HG03025 (cell line): ENCODE results near the gene RIBC1.
A peak's percentile ranks its signal among the peaks of the same experiment; 100 is the strongest.
"Not testable (repeated sequence)": the region's sequence is repeated elsewhere in the genome, so short reads cannot be mapped to it uniquely, and the experiment has no call there.

ENCODE experiments used
- ATAC-seq: cut with Tn5 transposase; IDR thresholded peaks from one replicate; pipeline ENCODE4 v1.9.1; 2021; ENCODE audit warnings: mild to moderate bottlenecking, moderate library complexity; ENCODE audit not compliant: unreplicated experiment, low FRiP score

Gene RIBC1

GRCh38 chrX:53433651-53434639 is 11.3 kb downstream of the RIBC1 start, which contains the start of gene HSD17B10:
HSD17B10 (minus strand) TSS chrX:53434370; CDS start chrX:53434345, 25 bp downstream.
- ATAC-seq = peak; percentile 79

- ATAC-seq = peak; percentile 70
These were observed 13.3 kb downstream of the RIBC1 start for GRCh38 chrX:53435997-53436396.

- no peak for ATAC-seq
These were observed 14.5 kb downstream of the RIBC1 start for GRCh38 chrX:53437206-53437605.

- ATAC-seq = no peak
These were observed 15.6 kb downstream of the RIBC1 start for GRCh38 chrX:53438174-53438831.

GRCh38 chrX:53438832-53439230 is 16.2 kb downstream of the RIBC1 start:
- no peak for ATAC-seq

- ATAC-seq = no peak
These were observed 17.4 kb downstream of the RIBC1 start for GRCh38 chrX:53440101-53440500.

- ATAC-seq = no peak
These were observed 18.2 kb downstream of the RIBC1 start for GRCh38 chrX:53440621-53441517.

- ATAC-seq = no peak
These were observed 19.1 kb downstream of the RIBC1 start for GRCh38 chrX:53441531-53442321.

- ATAC-seq = no peak
These were observed 19.6 kb downstream of the RIBC1 start for GRCh38 chrX:53442322-53442631.

GRCh38 chrX:53445977-53446376 is 23.3 kb downstream of the RIBC1 start:
- ATAC-seq = no peak

GRCh38 chrX:53447441-53447840 is 24.8 kb downstream of the RIBC1 start:
- ATAC-seq = no peak

GRCh38 chrX:53449632-53450031 is 27.0 kb downstream of the RIBC1 start:
- no peak for ATAC-seq

- no peak for ATAC-seq
These were observed 30.1 kb downstream of the RIBC1 start for GRCh38 chrX:53452812-53453211.

- no peak for ATAC-seq
These were observed 33.6 kb downstream of the RIBC1 start for GRCh38 chrX:53456254-53456653.

- no peak for ATAC-seq
These were observed 35.4 kb downstream of the RIBC1 start for GRCh38 chrX:53458082-53458481.

GRCh38 chrX:53468659-53469058 is 46.0 kb downstream of the RIBC1 start:
- not testable (repeated sequence) for ATAC-seq

GRCh38 chrX:53471346-53471745 is 48.7 kb downstream of the RIBC1 start:
- ATAC-seq = no peak

GRCh38 chrX:53474707-53475106 is 52.0 kb downstream of the RIBC1 start:
- ATAC-seq = no peak

GRCh38 chrX:53476371-53476770 is 53.7 kb downstream of the RIBC1 start:
- no peak for ATAC-seq

GRCh38 chrX:53479301-53479700 is 56.6 kb downstream of the RIBC1 start:
- no peak for ATAC-seq
